B cell (primary cell): ENCODE results near the gene ADGRF1. TPM values are rescaled to one million over a fixed set of nuclear protein-coding genes. Genes with fewer than 3 reads are reported as not detected.

Experiments used
- ATAC-seq: fragments of 200-7000 bp; cut with Tn5 transposase; one replicate; pipeline ENCODE4 v1.10.0; 2021; ENCODE audit warnings: low read depth, mild to moderate bottlenecking, moderate number of reproducible peaks, moderate library complexity
- CTCF ChIA-PET: fragments of 350-600 bp; sonication (Branson Sonifier 250); formaldehyde crosslinking; loops from one replicate; lab custom pipeline; 2021; ENCODE audit warnings: antibody characterized with exemption, inconsistent platforms; lab: Charles Lee
- POLR2A ChIA-PET: fragments of 350-600 bp; sonication (Branson Sonifier 250); formaldehyde crosslinking; loops from one replicate; lab custom pipeline; 2021; ENCODE audit warnings: antibody characterized with exemption; lab: Charles Lee
- DNase-seq: peaks from one replicate; pipeline ENCODE4 v3.0.0; 2013
- H2AFZ ChIP-seq: 2 replicates; pipeline ENCODE4 v1.6.1; 2012; ENCODE audit warnings: mild to moderate bottlenecking, low read depth, low read length; ENCODE audit not compliant: insufficient read depth, poor library complexity, severe bottlenecking
- H3K27ac ChIP-seq, 2 donors: 1 replicate in 1 of 2; 2 replicates in 1 of 2; pipeline ENCODE4 v1.5.1; 2012 to 2013; ENCODE audit warnings: low read length in 2 of 2, mild to moderate bottlenecking in 2 of 2, moderate library complexity in 1 of 2
- H3K27me3 ChIP-seq, 4 experiments: fragments of 200-600 bp in 1 of 4; sonication (generic) in 1 of 4; replicated peaks in 1 of 4; 1 replicate in 2 of 4; 2 replicates in 2 of 4; pipeline versions ENCODE4 v1.6.1 to v1.7.0; 2013 to 2016; ENCODE audit warnings: low read length in 3 of 4, mild to moderate bottlenecking in 2 of 4, mixed read lengths in 1 of 4, moderate library complexity in 1 of 4; ENCODE audit not compliant: insufficient read depth in 4 of 4, control insufficient read depth in 3 of 4; ENCODE audit errors: control extremely low read depth in 1 of 4
- H3K36me3 ChIP-seq, 2 experiments: replicated peaks in 1 of 2; 1 replicate in 1 of 2; 2 replicates in 1 of 2; pipeline versions ENCODE4 v1.6.1 to v1.7.1; 2013; ENCODE audit warnings: low read length in 1 of 2; ENCODE audit not compliant: insufficient read depth in 2 of 2, control insufficient read depth in 1 of 2; ENCODE audit errors: control extremely low read depth in 1 of 2, extremely low read depth in 1 of 2
- H3K4me1 ChIP-seq, 2 donors: fragments of 200-600 bp in 1 of 2; sonication (generic) in 1 of 2; 1 replicate in 1 of 2; 2 replicates in 1 of 2; pipeline versions ENCODE4 v1.5.1 to v1.6.1; 2013 to 2017; ENCODE audit warnings: low read length in 2 of 2; ENCODE audit not compliant: control insufficient read depth in 2 of 2, insufficient read depth in 2 of 2
- H3K4me2 ChIP-seq: replicated peaks from 2 replicates; pipeline ENCODE3; 2012; ENCODE audit warnings: mild to moderate bottlenecking, low read depth, low read length; ENCODE audit not compliant: poor library complexity, severe bottlenecking
- H3K4me3 ChIP-seq, 5 experiments: fragments of 200-600 bp in 1 of 5; sonication (generic) in 1 of 5; 1 replicate in 3 of 5; 2 replicates in 2 of 5; pipeline versions ENCODE4 v1.5.1 to v1.7.0; 2011 to 2016; ENCODE audit warnings: low read length in 4 of 5, mild to moderate bottlenecking in 4 of 5, low read depth in 2 of 5, control low read depth in 1 of 5, moderate library complexity in 1 of 5; ENCODE audit not compliant: insufficient read depth in 1 of 5; ENCODE audit errors: control extremely low read depth in 1 of 5, extremely low read depth in 1 of 5
- H3K79me2 ChIP-seq: fragments of 200-600 bp; sonication (generic); one replicate; pipeline ENCODE4 v1.6.0; 2016; ENCODE audit warnings: low read length; ENCODE audit not compliant: control insufficient read depth, insufficient read depth
- H3K9ac ChIP-seq: fragments of 200-600 bp; sonication (generic); 2 replicates; pipeline ENCODE4 v1.6.1; 2017; ENCODE audit warnings: mild to moderate bottlenecking, low read length, moderate library complexity
- H3K9me3 ChIP-seq, 3 donors: one replicate each; pipeline versions ENCODE4 v1.6.1 to v1.7.1; 2013; ENCODE audit warnings: low read length in 2 of 3; ENCODE audit not compliant: control insufficient read depth in 2 of 3, insufficient read depth in 1 of 3; ENCODE audit errors: control extremely low read depth in 1 of 3
- H4K20me1 ChIP-seq: 2 replicates; pipeline ENCODE4 v1.6.0; 2012; ENCODE audit warnings: mild to moderate bottlenecking, low read length; ENCODE audit not compliant: insufficient read depth, control insufficient read depth, poor library complexity, severe bottlenecking
- H3K27ac Mint-ChIP-seq: one replicate; pipeline ENCODE4 v1.8.0; 2021; ENCODE audit warnings: mixed read lengths
- H3K27me3 Mint-ChIP-seq: one replicate; pipeline ENCODE4 v1.8.0; 2021; ENCODE audit warnings: mixed read lengths
- H3K4me1 Mint-ChIP-seq: one replicate; pipeline ENCODE4 v1.8.0; 2021; ENCODE audit warnings: mixed read lengths
- H3K4me3 Mint-ChIP-seq: one replicate; pipeline ENCODE4 v1.8.0; 2021; ENCODE audit warnings: mixed read lengths
- H3K9me3 Mint-ChIP-seq: one replicate; pipeline ENCODE4 v1.8.0; 2022; ENCODE audit warnings: mixed read lengths; ENCODE audit not compliant: insufficient read depth
- CTCF ChIP-seq: fragments of 200-600 bp; IDR thresholded peaks from one replicate; pipeline ENCODE4 v1.8.0; 2022; ENCODE audit warnings: antibody characterized with exemption, mild to moderate bottlenecking
- EZH2 ChIP-seq: IDR thresholded peaks from 2 replicates; pipeline ENCODE4 v1.6.1; 2012; ENCODE audit warnings: borderline replicate concordance, low read depth, mild to moderate bottlenecking, moderate library complexity, low read length; ENCODE audit not compliant: insufficient read depth, poor library complexity, severe bottlenecking
- WGBS: methylation state at CpG from one replicate; pipeline ENCODE4 v1.1.5; 2013; ENCODE audit warnings: missing lambda C conversion rate; ENCODE audit not compliant: insufficient coverage; 5-methylcytosine and 5-hydroxymethylcytosine counted together
- intact Hi-C: fragments of 100-400 bp; cut with micrococcal nuclease; formaldehyde crosslinking; loops from one replicate; pipeline ENCODE4 v1.10.0; 2022
- polyA plus RNA-seq: library from polyadenylated mRNA; depleted of rRNA; stranded (reverse); fragments of >200 nt; gene quantifications from 2 replicates; pipeline ENCODE4 v1.2.3, GENCODE V29; 2012
- total RNA-seq, 2 donors: library from RNA; stranded (reverse); fragments of 120-200 nt in 1 of 2; gene quantifications; 1 replicate in 1 of 2; 2 replicates in 1 of 2; pipeline versions ENCODE4 v1.2.3 to v1.2.4, GENCODE V29; 2013 to 2022

Gene ADGRF1
- total and polyA plus RNA-seq, 2 donors (not counting 1 experiment from before 2014, with no cell fraction given) = not detected

GRCh38 chr6:46953921-46954320 lies 88.2 kb downstream of the ADGRF1 start:
- Mint-ChIP-seq H3K27me3 (peaks cover 16% of the 10 kb centered on the region), H3K9me3 (no peaks in the 10 kb centered on the region), H3K27ac (no peak overlapping the region), H3K4me1 (no peaks in the 10 kb centered on the region), H3K4me3 (no peak overlapping the region)
- Histone ChIP-seq H2AFZ (no peak overlapping the region), H3K27me3 (no peaks in the 10 kb centered on the region), H4K20me1 (no peaks in the 10 kb centered on the region), H3K79me2 (no peaks in the 10 kb centered on the region), H3K4me2 (no peak overlapping the region), H3K4me3 (no peak overlapping the region), H3K4me1 (no peaks in the 10 kb centered on the region), H3K9me3 (no peaks in the 10 kb centered on the region), H3K9ac (no peak overlapping the region), H3K27ac (no peak overlapping the region), H3K36me3 (no peaks in the 10 kb centered on the region)
- no CpG with 5 or more reads among the region's 4 CpGs for WGBS
- TF ChIP-seq CTCF = no peak
- no peak for TF ChIP-seq EZH2
- CTCF ChIA-PET = no interaction called here
- no peak for DNase-seq
- intact Hi-C loops = no loop called here
- no peak for ATAC-seq
- POLR2A ChIA-PET = no interaction called here

- 94% methylated on average over 4 of the region's 8 CpGs for WGBS
- no peaks in the 10 kb centered on the region for H3K4me1 Mint-ChIP-seq
- Histone ChIP-seq H3K9ac (no peak overlapping the region), H3K27me3 (no peaks in the 10 kb centered on the region), H3K36me3 (no peaks in the 10 kb centered on the region), H2AFZ (no peak overlapping the region), H3K4me3 (no peak overlapping the region), H3K4me2 (no peak overlapping the region), H3K4me1 (no peaks in the 10 kb centered on the region), H3K9me3 (no peaks in the 10 kb centered on the region), H3K27ac (no peak overlapping the region), H3K79me2 (no peaks in the 10 kb centered on the region), H4K20me1 (no peaks in the 10 kb centered on the region)
- no peak for TF ChIP-seq EZH2
- no peak for TF ChIP-seq CTCF
- no peak overlapping the region for H3K4me3 Mint-ChIP-seq
- ChIA-PET POLR2A (no interaction called here), CTCF (no interaction called here)
- H3K27me3 Mint-ChIP-seq = peaks cover 26% of the 10 kb centered on the region
- intact Hi-C loops = no loop called here
- DNase-seq = no peak
- H3K27ac Mint-ChIP-seq = no peak overlapping the region
- no peak for ATAC-seq
- H3K9me3 Mint-ChIP-seq = no peaks in the 10 kb centered on the region
These were observed 92.4 kb downstream of the ADGRF1 start for GRCh38 chr6:46949632-46950280.
